Right lobe of liver (tissue), 6 donors: Measurements from ENCODE around the gene TRAFD1. TPM values are rescaled to one million over a fixed set of nuclear protein-coding genes. Genes with fewer than 3 reads are reported as not detected.

ENCODE experiments used
- ATAC-seq, 4 donors: fragments of 200-7000 bp; cut with Tn5 transposase; one replicate each; pipeline ENCODE4 v1.9.1; 2020; ENCODE audit warnings: mild to moderate bottlenecking in 4 of 4, moderate library complexity in 4 of 4
- DNase-seq, 3 donors: peaks; one replicate each; pipeline ENCODE4 v3.0.0-alpha.2; 2020
- H3K27ac ChIP-seq, 3 donors: fragments of 200-600 bp; one replicate each; pipeline ENCODE4 v1.8.0; 2022
- H3K27me3 ChIP-seq, 2 donors: fragments of 200-600 bp; one replicate each; pipeline ENCODE4 v1.8.0; 2022
- H3K36me3 ChIP-seq, 4 donors: fragments of 200-600 bp; sonication (generic) in 1 of 4; one replicate each; pipeline versions ENCODE4 v1.5.1 to v1.8.0; 2017 to 2022; ENCODE audit warnings: control low read depth in 1 of 4
- H3K4me1 ChIP-seq, 4 donors: fragments of 200-600 bp; sonication (generic) in 1 of 4; one replicate each; pipeline versions ENCODE4 v1.5.1 to v1.8.0; 2017 to 2022; ENCODE audit warnings: control low read depth in 1 of 4
- H3K4me3 ChIP-seq, 3 donors: fragments of 200-600 bp; one replicate each; pipeline ENCODE4 v1.8.0; 2022
- H3K9me3 ChIP-seq, 4 donors: fragments of 200-600 bp; sonication (generic) in 1 of 4; one replicate each; pipeline versions ENCODE4 v1.5.1 to v1.8.0; 2017 to 2022; ENCODE audit warnings: control low read depth in 1 of 4
- POLR2A ChIP-seq: fragments of 450-650 bp; IDR thresholded peaks from one replicate; pipeline ENCODE4 v1.6.1; 2017; ENCODE audit warnings: antibody characterized with exemption, mild to moderate bottlenecking
- WGBS: methylation state at CpG from one replicate; pipeline ENCODE4 v1.1.6; 2018; ENCODE audit warnings: low coverage, low lambda C conversion rate; ENCODE audit not compliant: insufficient coverage; ENCODE audit errors: missing lambda C conversion rate; 5-methylcytosine and 5-hydroxymethylcytosine counted together
- intact Hi-C, 2 donors: fragments of 100-400 bp; cut with DNase I; formaldehyde crosslinking; loops; one replicate each; pipeline versions ENCODE4 v1.11.2 to v1.14.1; 2022
- total RNA-seq, 6 experiments: library from RNA; depleted of rRNA in 2 of 6; stranded (reverse); fragments of >200 nt in 2 of 6; fragmentation: NEBNext Ultra II Directional in 3 of 6; extraction: Animal tissue kit (Norgen Biotek cat#: 25700) in 3 of 6; gene quantifications; one replicate each; pipeline versions ENCODE4 v1.1.0 to v1.2.4, GENCODE V29; 2016 to 2023
- TF ChIP-seq, protein P1 (sequence below), 4 donors: fragments of 200-600 bp in 3 of 4; fragments of 450-650 bp in 1 of 4; IDR thresholded peaks; one replicate each; pipeline versions ENCODE4 v1.5.1 to v1.8.0; 2016 to 2022; ENCODE audit warnings: antibody characterized with exemption in 4 of 4, mild to moderate bottlenecking in 2 of 4
- donor health status: DM: no; HTN: yes; CAD: no.
- donor health status: DM: no; HTN: no; CAD: no.
- donor health status: DM: no; HTN: no; CAD: no.
- donor health status: DM: no; HTN: yes; CAD: no.
- donor health status: DM: no; HTN: yes; CAD: no.

The TRAFD1 gene
- total RNA-seq, 6 experiments from 2014 or later: 6.3 to 14.9 (median 10.3) TPM

DNA sequence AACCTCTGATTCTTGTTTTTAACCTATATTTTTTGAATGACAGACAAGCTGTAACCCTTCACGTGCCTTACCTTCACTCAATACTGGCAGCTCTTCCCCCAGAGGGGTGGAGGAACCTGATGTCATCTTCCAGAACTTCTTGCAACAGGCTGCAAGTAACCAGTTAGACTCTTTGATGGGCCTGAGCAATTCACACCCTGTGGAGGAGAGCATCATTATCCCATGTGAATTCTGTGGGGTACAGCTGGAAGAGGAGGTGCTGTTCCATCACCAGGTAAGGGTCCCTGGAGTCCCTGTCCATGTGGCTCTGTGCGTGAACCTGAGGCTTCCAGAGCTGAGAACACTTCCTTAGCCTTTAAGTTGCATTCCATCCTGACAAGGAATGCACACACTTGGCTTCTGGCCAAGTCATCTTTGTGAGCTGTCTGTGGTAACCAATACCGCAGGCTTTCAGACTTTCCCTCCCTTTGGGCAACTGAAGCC is 22.7 kb downstream of the TRAFD1 start:
- WGBS: 86% methylated on average over 2 of the region's 3 CpGs
- no peak for TF ChIP-seq POLR2A
- TF ChIP-seq, protein P1, sequence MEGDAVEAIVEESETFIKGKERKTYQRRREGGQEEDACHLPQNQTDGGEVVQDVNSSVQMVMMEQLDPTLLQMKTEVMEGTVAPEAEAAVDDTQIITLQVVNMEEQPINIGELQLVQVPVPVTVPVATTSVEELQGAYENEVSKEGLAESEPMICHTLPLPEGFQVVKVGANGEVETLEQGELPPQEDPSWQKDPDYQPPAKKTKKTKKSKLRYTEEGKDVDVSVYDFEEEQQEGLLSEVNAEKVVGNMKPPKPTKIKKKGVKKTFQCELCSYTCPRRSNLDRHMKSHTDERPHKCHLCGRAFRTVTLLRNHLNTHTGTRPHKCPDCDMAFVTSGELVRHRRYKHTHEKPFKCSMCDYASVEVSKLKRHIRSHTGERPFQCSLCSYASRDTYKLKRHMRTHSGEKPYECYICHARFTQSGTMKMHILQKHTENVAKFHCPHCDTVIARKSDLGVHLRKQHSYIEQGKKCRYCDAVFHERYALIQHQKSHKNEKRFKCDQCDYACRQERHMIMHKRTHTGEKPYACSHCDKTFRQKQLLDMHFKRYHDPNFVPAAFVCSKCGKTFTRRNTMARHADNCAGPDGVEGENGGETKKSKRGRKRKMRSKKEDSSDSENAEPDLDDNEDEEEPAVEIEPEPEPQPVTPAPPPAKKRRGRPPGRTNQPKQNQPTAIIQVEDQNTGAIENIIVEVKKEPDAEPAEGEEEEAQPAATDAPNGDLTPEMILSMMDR (IDR thresholded peaks at IDR 0.05): no peak
- Histone ChIP-seq H3K36me3 (peaks cover 0 to 91% (median 46%) of the 10 kb centered on the region in 4 donors), H3K9me3 (no peaks in the 10 kb centered on the region), H3K4me3 (no peak overlapping the region), H3K27me3 (no peaks in the 10 kb centered on the region), H3K4me1 (no peaks in the 10 kb centered on the region), H3K27ac (no peak overlapping the region)
- DNase-seq (no peak), ATAC-seq (no peak)
- intact Hi-C loops: no loop called here

DNA sequence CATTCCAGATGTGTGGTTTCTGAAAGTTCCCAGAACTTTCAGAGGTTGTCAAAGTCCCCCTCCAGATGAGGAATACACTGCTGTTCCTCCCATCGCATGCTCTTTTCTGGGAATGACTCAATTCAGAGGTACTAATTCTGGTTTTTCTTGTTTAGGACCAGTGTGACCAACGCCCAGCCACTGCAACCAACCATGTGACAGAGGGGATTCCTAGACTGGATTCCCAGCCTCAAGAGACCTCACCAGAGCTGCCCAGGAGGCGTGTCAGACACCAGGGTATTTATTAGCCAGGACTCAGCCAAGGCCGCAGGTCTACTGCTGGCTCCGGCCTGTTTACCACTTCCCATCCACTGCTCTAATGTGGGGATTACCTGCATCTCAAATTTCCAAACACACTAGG is 24.2 kb downstream of the TRAFD1 start:
- Histone ChIP-seq H3K9me3 (no peaks in the 10 kb centered on the region), H3K27me3 (no peaks in the 10 kb centered on the region), H3K36me3 (peaks cover 0 to 79% (median 38%) of the 10 kb centered on the region in 4 donors), H3K27ac (no peak overlapping the region), H3K4me3 (no peak overlapping the region), H3K4me1 (no peaks in the 10 kb centered on the region)
- intact Hi-C loops: no loop called here
- no peak for TF ChIP-seq POLR2A
- TF ChIP-seq, protein P1 (IDR thresholded peaks at IDR 0.05): no peak
- DNase-seq (no peak), ATAC-seq (peak in 1 of 4 donors; percentile 19)
- WGBS: 79% methylated on average over 3 of the region's 5 CpGs

DNA sequence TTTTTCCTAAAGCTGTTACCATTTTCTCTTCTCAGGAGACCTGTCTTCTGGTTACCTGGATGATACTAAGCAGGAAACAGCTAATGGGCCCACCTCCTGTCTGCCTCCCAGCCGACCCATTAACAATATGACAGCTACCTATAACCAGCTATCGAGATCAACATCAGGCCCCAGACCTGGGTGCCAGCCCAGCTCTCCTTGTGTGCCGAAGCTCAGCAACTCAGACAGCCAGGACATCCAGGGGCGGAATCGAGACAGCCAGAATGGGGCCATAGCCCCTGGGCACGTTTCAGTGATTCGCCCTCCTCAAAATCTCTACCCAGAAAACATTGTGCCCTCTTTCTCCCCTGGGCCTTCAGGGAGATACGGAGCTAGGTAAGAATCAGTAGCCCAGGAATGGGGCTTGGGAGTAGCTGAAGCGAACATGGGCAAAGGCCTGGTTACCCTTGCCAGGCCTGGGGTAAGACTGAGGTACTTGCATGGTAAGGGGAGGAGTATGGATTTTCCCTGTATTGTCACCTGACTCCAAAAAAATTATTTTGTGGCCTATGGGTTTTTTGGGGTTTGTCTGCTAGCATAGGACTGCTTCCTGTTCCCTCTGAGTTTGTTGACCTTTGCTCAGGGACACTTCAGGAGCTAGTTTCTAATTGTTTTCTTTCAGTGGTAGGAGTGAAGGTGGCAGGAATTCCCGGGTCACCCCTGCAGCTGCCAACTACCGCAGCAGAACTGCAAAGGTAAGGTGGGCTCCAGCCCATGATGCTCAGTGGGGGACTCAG is 26.6 kb downstream of the TRAFD1 start:
- no peaks in the 10 kb centered on the region for H3K4me1 ChIP-seq
- no peaks in the 10 kb centered on the region for H3K27me3 ChIP-seq
- H3K9me3 ChIP-seq: no peaks in the 10 kb centered on the region
- no peak for ATAC-seq
- peak in 1 of 3 donors; percentile 33 for DNase-seq
- no peak overlapping the region for H3K4me3 ChIP-seq
- 92% methylated on average over 6 of the region's 11 CpGs for WGBS
- peaks cover 0 to 62% (median 33%) of the 10 kb centered on the region in 4 donors for H3K36me3 ChIP-seq
- H3K27ac ChIP-seq: no peak overlapping the region
- no peak for TF ChIP-seq POLR2A
- TF ChIP-seq, protein P1 (IDR thresholded peaks at IDR 0.05): no peak
- intact Hi-C loops: no loop called here

DNA sequence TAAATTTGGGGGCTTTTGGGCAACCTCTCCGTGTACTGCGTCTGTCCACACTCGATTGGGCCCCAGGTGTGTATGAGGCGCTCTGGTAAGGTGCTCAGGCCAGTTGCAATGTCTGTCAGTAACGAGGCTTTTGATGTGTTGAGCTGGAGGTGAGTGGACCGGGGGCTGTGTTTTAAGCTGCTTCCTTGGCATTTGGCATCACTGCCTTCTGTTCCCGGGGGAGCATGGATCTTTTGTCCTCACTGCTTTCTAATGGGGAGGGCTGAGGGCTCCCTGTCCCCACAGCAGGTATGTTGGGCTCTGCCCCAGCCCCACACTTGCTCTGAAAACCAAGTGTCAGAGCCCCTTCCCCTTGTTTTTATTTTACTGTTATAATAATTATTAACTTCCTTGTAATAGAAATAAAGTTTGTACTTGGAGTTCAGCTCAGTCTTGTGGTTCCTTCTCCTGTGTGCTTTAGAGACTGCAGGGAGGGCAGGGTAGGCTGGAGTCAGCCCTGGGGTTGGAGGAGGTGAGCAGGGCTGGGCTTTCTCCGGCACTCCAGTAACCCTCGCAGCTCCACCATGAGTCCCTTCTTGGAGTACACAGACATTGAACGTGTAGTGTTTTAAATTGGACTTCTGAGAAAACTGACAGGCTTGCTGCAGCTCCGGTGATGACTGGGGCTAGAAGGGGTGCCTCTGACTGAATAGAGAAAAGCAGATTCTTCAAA is 28.0 kb downstream of the TRAFD1 start:
- Histone ChIP-seq H3K9me3 (no peaks in the 10 kb centered on the region), H3K27ac (no peak overlapping the region), H3K36me3 (peaks cover 0 to 50% (median 28%) of the 10 kb centered on the region in 4 donors), H3K27me3 (no peaks in the 10 kb centered on the region), H3K4me1 (no peaks in the 10 kb centered on the region), H3K4me3 (no peak overlapping the region)
- intact Hi-C loops: no loop called here
- no peak for TF ChIP-seq POLR2A
- TF ChIP-seq, protein P1 (IDR thresholded peaks at IDR 0.05): no peak
- 84% methylated on average over 7 of the region's 11 CpGs for WGBS
- peak in 1 of 4 donors; percentile 17 for ATAC-seq
- peak in 1 of 3 donors; percentile 35 for DNase-seq
